WI38 (cell line): ENCODE measurements around the gene EPG5.

ENCODE experiments used
- H3K4me3 ChIP-seq: 2 replicates; pipeline ENCODE4 v1.5.1; 2011; ENCODE audit warnings: low read depth, mild to moderate bottlenecking, control low read depth, low read length
- CTCF ChIP-seq: IDR thresholded peaks from 2 replicates; pipeline ENCODE4 v1.5.1; 2012; ENCODE audit warnings: low read depth, mild to moderate bottlenecking, control low read depth, low read length

Gene EPG5

GRCh38 chr18:45879681-45880655 lies 87.2 kb downstream of the EPG5 start:
- peak; percentile 98 for TF ChIP-seq CTCF
- no peak overlapping the region for H3K4me3 ChIP-seq

GRCh38 chr18:45877403-45877802 lies 89.7 kb downstream of the EPG5 start:
- no peak for TF ChIP-seq CTCF

GRCh38 chr18:45876161-45876560 lies 91.0 kb downstream of the EPG5 start:
- no peak overlapping the region for H3K4me3 ChIP-seq
- no peak for TF ChIP-seq CTCF

More at GRCh38 chr18:45877403-45877802, 89.7 kb downstream of the EPG5 start:
- H3K4me3 ChIP-seq = no peak overlapping the region

- TF ChIP-seq CTCF = no peak
- H3K4me3 ChIP-seq = no peak overlapping the region
These were observed 92.5 kb downstream of the EPG5 start for GRCh38 chr18:45874491-45875184.

- TF ChIP-seq CTCF = no peak
- no peak overlapping the region for H3K4me3 ChIP-seq
These were observed 95.6 kb downstream of the EPG5 start for GRCh38 chr18:45871431-45872084.

GRCh38 chr18:45870419-45870818 lies 96.7 kb downstream of the EPG5 start:
- H3K4me3 ChIP-seq = no peak overlapping the region
- TF ChIP-seq CTCF = no peak

- no peak for TF ChIP-seq CTCF
- no peak overlapping the region for H3K4me3 ChIP-seq
These were observed 101.7 kb downstream of the EPG5 start for GRCh38 chr18:45865466-45865865.
